ENCODE measurements around the gene E2F7.

Gene E2F7

GRCh38 chr12:77062846-77063461, 2.4 kb downstream of the E2F7 start:
- no peak for DNase-seq

DNA sequence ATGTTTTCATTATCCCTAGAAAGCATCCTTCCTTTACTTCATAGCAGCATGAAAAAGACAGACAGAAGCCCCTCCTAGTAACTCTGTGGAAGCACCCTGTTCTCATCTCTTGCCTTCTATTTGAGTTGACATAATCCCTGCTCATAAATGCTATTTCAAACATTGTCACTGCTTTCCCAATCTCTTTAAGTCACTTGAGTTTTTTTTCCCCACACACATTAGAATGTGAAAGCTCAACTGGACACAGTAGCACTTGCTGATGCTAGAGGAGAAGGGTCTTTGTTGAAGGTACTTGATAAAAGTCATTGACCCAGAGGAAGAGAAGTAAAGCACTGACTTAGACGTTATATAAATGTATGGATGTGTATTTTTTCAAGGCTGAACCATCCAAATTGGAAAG, 3.0 kb downstream of the E2F7 start:
- no peak for DNase-seq

- DNase-seq, result no peak
Observed at GRCh38 chr12:77060883-77061240, 4.5 kb downstream of the E2F7 start.

- DNase-seq, result no peak
Observed at GRCh38 chr12:77060136-77060882, 5.1 kb downstream of the E2F7 start.

DNA sequence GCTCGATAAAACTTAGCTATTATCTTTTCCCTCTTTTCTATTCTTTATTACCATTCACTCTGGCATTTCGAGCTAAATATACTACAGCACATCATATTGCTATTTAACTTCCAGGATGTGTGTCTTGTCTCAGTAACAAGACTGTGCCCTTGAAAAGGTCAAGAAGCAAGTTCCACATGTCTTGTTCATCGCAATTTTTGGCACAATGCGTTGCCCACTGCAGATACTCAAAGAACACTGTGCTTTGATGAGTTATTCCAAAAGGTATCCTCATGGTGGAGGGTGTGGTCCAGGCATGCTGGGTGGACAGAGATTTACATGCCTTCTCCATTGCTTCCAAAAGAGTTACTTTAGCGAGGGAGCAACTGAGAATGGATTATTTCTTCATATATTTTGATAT, 6.6 kb downstream of the E2F7 start:
- DNase-seq, result no peak

DNA sequence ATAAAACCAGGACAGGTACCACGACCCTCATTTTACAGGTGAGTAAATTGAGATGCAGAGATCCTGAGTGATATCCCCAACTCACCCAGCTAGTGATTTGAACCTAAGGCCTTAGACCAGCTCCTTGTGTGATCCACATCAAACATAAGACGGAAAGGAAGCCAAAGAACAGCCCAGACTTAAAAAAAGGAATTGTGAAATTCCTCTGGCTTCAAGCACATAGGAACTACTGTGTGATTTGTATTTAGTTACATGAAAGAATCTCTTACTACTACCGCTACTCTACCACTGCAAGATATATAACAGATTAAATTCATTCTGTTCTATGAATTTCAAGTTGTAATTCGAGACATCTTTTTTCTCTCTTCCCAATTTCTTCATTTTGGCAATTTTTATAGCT, 10.5 kb downstream of the E2F7 start:
- DNase-seq, result no peak

DNA sequence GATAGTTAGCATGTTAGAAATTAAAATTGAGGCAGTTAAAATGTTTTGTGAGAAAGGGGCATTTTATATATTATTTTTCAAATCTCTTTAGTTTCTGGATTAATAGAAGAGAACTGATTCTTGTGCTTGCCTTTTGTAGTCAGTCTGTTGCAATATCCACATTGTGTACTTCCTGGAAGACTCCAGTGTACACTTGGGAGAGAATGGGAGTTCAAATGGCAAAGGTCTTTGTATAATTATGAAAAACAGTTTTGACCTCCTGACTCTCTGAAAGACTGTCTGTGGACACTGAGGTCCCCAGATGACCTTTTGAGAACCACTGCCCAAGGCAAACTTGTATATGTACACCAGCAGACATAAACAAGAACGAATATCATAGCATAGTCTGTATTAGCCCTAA, 12.1 kb downstream of the E2F7 start:
- DNase-seq, result no peak

DNA sequence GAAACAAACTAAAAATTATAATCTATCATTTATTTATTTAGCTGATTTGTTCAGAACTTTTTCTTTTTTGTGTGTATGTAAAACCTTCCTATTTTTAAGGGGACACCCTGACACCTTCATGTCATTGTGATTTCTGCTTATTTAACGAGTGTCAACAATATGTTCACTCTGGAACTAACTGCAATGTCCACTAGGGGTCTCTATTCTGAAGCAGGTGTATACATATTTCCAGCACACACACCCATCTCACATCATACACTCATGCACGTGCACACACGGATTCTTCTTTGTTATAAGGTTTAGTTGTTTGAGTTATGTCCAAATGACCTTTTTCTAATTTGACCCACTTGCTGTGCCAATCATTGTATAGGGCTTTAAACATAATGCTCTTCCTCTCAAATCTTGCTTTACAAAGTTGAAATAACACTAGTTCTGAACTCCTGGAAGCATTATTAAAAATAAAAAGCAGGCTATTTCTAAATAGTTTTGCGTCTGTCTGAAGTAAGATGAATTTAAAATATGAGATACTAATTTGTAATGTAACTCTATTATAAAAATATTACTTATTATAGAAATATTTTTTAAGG, 15.5 kb downstream of the E2F7 start:
- no peak for DNase-seq

- DNase-seq, result no peak
Observed at GRCh38 chr12:77047341-77048109, 17.8 kb downstream of the E2F7 start.

DNA sequence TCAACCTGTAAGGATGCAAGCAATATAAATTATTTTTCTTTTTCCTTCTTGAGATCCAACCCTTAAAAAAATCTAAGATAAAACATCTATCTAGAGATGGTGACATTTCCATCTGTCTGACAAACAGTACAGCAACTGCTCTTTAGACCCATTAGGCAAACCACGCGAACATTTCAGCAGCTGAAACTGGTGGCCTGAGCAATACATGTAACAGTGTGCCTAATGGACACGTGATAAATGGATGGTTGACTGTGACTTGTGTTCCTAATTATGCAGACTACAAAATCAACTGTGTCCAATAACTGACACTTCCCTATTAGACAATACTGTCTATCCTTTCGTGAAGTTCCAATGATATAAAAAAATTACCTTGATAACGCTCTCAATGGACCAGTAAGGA, 18.9 kb downstream of the E2F7 start:
- DNase-seq, result no peak

GRCh38 chr12:77045183-77045582, 20.2 kb downstream of the E2F7 start:
- DNase-seq, result no peak

DNA sequence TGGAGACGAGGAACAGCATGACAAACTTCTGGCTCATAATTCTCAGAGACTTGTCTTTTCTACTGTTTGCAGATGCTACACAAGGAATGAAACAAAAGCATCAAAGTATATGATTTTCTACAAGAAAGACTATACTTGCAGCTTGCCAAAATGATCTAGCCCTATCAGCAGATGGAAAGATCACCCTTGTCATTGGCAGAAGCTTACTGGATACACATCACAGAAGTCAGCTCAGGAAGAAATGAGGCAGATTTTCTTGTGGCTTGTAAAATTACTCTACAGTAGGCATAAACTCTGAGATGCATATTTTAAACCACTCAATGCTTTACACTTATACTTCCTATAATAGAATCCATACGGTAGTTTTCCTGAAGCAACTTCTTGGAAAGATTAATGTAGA, 20.6 kb downstream of the E2F7 start:
- DNase-seq, result no peak

DNA sequence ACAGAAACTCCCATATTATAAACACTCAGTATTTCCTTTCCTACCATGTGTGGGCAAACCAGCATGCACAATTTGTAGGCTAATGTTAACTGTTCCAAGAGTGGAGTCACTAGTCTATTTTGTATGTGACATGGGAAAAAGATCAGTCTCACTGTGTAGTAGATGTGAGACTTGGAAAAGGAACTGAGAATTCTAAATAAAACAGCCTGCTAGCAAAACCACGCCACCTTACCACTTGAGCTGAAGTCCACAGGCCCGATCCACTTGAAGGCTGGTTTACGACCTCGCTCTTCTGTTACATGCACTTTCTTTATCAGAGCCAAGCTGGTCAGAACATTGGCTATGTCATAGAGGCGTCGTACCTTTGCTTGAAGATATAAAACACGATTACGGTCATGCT, 22.5 kb downstream of the E2F7 start:
- DNase-seq, result no peak

DNA sequence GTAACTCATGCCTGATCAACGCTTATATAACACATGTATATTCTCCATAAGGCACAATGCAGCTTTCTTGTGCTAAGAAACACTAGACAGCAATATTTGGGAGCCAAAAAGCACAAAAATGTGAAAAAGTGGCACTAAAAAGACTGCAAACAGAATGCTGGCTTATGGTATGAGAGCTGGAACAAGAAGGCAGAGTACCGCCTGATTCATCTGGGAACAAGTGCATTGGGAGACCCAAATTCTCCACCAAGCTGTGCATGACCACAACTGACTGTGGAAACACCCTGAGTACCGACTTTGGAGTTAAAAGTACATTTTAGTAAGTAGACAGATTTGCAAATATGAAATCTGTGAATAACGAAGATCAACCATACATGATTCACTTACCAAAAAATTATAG, 25.1 kb downstream of the E2F7 start:
- DNase-seq, result no peak

DNA sequence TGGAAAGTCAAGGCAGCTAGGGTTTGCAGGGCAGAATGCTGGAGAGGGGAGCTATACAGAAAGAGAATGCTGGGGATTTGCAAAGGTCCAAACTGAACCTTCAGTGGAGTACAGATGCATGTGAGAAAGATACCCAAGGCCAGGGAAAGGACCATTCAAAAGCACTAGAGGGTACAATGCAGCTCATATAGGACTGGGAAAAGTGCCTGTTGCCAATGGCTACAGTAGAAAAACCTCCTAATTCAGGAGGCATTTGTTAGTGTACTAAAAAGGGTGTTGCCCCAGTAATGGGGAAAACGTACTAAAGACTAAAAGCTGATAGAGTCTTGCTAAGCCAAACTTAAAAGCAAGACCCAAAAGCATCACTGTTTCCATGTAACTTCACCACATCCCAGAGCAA, 30.1 kb downstream of the E2F7 start:
- no peak for DNase-seq

- no peak for DNase-seq
Observed at GRCh38 chr12:77033658-77034536, 31.5 kb downstream of the E2F7 start.

GRCh38 chr12:77032406-77032805, 33.0 kb downstream of the E2F7 start:
- DNase-seq, result no peak

GRCh38 chr12:77031745-77032144, 33.6 kb downstream of the E2F7 start:
- DNase-seq, result no peak

- no peak for DNase-seq
Observed at GRCh38 chr12:77025782-77026314, 39.5 kb downstream of the E2F7 start.

GRCh38 chr12:77023501-77023900, 41.9 kb downstream of the E2F7 start:
- no peak for DNase-seq

GRCh38 chr12:77019920-77020319, 45.4 kb downstream of the E2F7 start:
- no peak for DNase-seq

DNA sequence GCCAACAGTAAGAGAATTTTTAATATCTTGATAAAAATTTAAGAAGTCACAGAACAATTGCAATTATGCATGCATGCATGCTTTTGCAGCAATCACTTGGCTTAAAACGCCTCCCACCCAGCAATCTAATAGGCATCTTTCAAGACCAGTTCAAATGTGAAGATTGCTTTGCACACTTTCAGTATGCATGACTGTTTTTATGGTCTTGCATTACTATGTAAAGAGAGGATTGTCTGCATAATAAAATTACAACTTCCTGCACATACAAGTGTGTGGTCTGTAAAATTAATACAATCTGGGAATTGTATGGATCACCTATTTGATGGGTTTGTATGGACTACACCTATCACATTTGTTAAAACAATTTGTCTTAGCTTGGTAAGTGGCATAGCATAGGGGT, 48.8 kb downstream of the E2F7 start:
- DNase-seq, result no peak

DNA sequence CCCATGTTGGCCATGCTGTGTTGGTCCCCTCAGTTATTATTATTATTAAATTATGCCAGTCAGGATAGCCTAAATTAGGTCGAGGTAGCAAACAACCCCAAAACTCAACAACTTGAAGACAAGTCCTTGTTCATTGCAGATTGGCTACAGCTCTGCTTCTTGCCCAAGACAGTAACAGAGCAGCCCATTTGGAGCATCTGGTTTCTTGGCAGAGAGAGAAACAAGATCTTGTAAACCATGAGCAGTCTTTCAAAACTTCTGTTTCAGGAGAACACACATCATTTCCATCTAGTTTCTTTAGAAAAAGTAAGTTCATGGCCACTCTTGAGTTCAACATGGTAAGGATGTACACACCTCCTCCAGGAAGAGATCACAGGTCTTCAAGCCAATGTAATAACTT, 52.3 kb downstream of the E2F7 start:
- no peak for DNase-seq

Data from NK-92 treated with Interleukin-12 subunit alpha and Interleukin-12 subunit beta, amount 100 ng/mL, for 24 hours (cell line).